ENCODE results near the gene SEMA6C.
"Not testable (repeated sequence)": the region's sequence is repeated elsewhere in the genome, so short reads cannot be mapped to it uniquely, and the experiment has no call there.

The SEMA6C gene

GRCh38 chr1:151130987-151131586 lies 15.3 kb downstream of the SEMA6C start:
- DNase-seq (ENCODE audit: low spot score), result no peak

GRCh38 chr1:151128800-151129199 lies 17.6 kb downstream of the SEMA6C start:
- DNase-seq (ENCODE audit: low spot score), result no peak

DNA sequence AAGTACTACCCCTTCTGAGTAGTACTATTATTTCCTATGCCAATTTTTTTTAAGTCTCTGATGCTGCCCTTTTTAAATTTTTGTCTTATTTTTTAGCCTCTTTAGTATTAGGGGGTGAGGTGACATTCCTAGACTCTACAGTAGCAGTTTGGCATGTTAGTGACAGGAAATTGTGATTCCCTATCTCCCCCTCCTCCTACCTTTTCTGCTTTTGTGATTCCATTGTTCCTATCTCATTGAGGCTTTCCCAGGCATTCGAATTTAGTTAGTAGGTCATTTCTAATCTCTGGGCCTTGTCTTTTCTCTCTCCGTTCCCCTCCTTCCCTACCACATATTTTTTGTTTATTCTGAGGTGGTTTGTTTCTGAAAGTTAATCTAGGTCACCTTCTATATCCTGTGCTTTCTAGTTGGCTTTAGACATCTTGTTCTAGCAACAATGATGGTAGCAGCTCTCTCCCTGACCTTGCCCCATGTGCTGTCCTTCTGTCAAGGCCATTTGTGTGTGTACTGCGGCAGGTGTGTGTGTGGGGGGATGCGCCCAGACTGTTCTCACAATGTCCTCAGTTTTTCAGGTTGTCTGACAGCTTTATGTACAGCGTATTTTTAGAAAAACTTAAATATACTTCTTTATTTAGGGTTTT lies 21.5 kb downstream of the SEMA6C start:
- DNase-seq (ENCODE audit: low spot score), result no peak

DNA sequence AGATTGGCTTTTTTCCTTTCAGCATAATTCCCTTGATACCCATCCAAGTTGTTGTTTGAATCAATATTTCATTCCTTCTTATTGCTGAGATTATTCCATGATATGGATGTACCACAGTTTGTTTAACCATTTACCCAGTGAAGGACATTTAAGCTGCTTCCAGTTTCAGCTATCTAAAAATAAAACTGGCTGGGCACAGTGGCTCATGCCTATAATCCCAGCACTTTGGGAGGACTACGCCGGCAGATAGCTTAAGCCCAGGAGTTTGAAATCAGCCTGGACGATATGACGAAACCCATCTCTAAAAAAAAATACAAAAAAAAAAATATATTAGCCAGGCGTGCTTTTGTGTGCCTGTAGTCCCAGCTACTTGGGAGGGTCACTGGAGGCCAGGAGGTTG lies 32.6 kb downstream of the SEMA6C start:
- no peak for DNase-seq (ENCODE audit: low spot score)

- DNase-seq (ENCODE audit: low spot score), result no peak
Measured at GRCh38 chr1:151108331-151108730, 38.1 kb downstream of the SEMA6C start.

GRCh38 chr1:151106894-151107293 lies 39.5 kb downstream of the SEMA6C start:
- no peak for DNase-seq (ENCODE audit: low spot score)

DNA sequence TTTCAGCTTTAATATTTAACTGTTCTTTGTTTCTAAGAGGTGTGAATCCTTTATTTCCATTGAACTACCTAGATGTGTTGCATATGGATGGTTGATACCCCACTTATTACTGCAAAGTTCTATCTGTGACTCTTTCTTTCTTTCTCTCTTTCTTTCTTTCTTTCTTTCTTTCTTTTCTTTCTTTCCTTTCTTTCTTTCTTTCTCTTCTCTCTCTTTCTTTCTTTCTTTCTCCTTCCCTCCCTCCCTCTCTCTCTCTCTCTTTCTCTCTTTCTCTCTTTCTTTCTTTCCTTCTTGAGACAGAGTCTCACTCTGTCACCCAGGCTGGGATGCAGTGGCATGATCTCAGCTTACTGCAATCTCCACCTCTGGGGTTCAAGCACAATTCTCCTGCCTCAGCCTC lies 41.8 kb downstream of the SEMA6C start:
- no peak for DNase-seq (ENCODE audit: low spot score)

DNA sequence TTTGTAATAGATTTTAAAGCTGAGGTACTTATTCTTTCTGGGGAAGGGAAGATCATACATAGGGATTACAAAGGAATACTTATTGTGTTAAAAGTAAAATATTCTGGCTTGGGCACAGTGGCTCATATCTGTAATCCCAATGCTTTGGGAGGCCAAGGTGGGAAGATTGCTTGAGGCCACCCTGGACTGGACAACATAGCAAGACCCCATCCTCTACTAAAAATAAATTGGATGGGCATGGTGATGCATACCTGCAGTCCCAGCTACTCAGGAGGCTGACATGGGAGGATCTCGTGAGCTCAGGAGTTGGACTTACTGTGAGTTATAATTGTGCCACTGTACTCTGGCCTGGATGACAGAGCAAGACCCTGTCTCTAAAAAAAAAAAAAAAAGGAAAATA lies 48.3 kb downstream of the SEMA6C start:
- no peak for DNase-seq (ENCODE audit: low spot score)

- not testable (repeated sequence) for DNase-seq (ENCODE audit: low spot score)
Measured at GRCh38 chr1:151097426-151097825, 49.0 kb downstream of the SEMA6C start.

DNA sequence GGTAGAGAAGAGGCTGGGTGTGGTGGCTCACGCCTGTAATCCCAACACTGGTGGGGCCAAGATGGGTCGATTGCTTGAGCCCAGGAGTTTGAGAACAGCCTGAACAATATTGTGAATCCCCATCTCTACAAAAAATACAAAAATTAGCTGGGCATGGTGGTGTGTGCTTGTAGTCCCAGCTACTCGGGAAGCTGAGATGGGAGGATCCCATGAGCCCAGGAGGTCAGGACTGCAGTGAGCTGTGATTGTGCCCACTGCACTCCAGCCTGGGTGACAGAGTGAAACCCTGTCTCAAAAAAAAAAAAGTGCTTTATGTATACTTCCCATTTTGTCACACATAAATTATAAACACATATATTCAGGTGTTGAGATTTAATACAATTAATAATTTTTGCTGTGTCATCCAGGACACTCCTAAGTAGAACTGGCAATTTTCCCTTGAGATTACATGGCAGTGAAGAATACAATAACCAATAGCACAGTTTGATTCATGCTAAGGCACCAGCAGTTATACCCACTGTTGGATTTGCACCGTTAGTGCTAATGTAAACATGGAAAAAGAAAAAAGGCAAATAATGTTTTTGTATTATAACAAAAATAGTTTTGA lies 60.4 kb downstream of the SEMA6C start:
- DNase-seq (ENCODE audit: low spot score), result no peak

Measured in COLO829 (cell line).